D341Med (cell line): Measurements from ENCODE around the gene RGS19.

Experiments
- DNase-seq: peaks from one replicate; pipeline ENCODE4 v3.0.0; 2012; ENCODE audit warnings: low spot score

RGS19 gene

GRCh38 chr20:64077094-64077493 lies 2.2 kb downstream of the RGS19 start:
- no peak for DNase-seq

GRCh38 chr20:64076061-64076997 lies 3.0 kb downstream of the RGS19 start:
- no peak for DNase-seq

DNA sequence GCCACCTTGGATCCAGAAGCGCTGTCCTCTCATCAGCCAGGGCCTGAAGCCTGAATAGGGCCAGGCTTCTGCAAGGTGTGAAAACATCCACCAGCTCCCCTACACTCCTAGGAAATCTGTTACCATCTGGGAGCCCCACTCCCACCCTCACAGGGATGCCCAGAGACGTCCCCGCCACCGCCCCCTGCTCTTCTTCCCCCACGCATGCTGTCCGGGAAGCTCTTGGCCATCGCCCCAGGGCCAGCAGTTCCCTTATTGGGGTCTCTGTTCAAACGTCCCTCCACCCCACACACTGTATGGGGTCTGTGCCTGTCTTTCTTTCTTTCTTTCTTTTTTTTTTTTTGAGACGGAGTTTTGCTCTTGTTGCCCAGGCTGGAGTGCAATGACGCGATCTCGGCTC lies 3.8 kb downstream of the RGS19 start:
- no peak for DNase-seq

DNA sequence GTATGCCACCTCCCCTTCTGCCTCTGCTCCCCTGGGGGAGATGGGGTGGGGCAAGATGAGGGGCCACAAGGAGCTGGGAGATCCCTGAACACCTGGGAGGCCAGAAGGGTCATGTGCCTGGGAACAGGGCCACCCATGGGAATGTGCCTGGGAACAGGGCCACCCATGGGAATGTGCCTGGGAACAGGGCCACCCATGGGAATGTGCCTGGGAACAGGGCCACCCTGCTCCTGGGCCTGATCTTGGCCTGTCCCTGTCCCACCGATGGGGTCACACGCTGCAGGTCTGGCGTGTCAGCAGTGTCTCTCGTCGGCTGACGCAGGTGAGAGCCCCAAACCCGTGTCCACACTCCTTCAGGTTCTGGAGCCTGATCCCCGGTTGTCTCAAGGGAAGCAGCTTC lies 4.4 kb downstream of the RGS19 start:
- no peak for DNase-seq

- no peak for DNase-seq
Observed at GRCh38 chr20:64074184-64074789, 5.0 kb downstream of the RGS19 start.

GRCh38 chr20:64073476-64074183 lies 5.7 kb downstream of the RGS19 start:
- no peak for DNase-seq

- no peak for DNase-seq
Observed at GRCh38 chr20:64072498-64073063, 6.7 kb downstream of the RGS19 start.

- no peak for DNase-seq
Observed at GRCh38 chr20:64071341-64072332, 7.7 kb downstream of the RGS19 start.

DNA sequence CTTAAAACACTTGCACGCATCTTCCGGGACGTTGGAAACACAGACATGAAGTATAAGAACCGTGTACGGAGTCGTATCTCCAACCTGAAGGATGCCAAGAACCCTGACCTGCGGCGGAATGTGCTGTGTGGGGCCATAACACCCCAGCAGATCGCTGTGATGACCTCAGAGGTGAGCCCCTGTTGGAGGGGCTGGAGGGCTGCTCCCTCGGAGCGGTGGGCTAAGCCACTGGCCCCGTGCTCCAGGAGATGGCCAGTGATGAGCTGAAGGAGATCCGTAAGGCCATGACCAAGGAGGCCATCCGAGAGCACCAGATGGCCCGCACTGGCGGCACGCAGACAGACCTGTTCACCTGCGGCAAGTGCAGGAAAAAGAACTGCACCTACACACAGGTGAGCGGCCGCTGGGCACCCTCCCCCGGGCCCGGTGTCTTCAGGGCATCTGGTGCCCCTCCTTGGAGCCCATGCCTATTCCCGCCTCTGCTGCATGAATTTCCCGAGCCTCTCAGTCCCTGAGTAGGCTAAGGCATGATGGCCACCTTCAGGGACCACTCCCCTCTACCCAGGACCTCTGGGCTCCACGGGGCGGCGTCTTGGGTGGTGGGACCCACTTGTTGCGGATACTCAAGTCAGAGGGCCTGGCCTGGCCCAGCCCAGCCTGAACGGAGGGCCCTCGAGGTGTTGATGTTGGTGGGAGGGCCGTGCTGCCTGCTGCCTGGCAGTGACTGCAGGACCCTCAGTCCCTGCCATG lies 8.9 kb downstream of the RGS19 start:
- DNase-seq: no peak

DNA sequence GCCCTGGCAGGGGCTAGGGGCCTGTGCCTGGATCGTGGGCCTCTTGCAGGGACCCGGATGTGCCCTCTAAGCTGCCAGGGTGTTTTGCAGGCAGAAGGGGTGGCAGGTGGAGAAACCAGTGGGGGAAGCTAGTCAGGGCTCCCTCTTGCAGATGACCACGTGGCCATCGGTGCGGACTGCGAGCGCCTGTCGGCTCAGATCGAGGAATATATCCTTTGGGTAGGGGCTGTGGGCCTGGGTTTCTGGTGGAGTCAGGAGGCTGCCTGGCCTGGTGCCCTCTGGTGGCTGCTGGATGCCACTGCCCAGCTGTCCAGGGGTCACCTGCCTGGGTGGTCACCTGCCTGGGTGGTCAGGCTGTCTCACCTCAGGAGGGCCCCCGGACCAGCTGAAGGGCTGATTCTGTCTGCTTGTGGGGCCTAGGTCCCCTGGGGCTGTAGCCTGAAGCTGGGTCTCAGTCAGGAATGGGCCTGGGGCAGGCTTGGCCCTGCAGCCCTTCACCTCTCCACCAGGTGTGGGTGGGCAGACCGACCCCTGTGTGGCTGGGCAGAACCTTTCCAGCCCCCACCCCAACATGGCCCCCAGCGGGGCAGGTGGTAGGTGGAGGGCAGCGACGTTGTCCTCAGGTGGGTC lies 9.6 kb downstream of the RGS19 start:
- peak; percentile 72 for DNase-seq

GRCh38 chr20:64069209-64069613 lies 10.1 kb downstream of the RGS19 start:
- DNase-seq: no peak

DNA sequence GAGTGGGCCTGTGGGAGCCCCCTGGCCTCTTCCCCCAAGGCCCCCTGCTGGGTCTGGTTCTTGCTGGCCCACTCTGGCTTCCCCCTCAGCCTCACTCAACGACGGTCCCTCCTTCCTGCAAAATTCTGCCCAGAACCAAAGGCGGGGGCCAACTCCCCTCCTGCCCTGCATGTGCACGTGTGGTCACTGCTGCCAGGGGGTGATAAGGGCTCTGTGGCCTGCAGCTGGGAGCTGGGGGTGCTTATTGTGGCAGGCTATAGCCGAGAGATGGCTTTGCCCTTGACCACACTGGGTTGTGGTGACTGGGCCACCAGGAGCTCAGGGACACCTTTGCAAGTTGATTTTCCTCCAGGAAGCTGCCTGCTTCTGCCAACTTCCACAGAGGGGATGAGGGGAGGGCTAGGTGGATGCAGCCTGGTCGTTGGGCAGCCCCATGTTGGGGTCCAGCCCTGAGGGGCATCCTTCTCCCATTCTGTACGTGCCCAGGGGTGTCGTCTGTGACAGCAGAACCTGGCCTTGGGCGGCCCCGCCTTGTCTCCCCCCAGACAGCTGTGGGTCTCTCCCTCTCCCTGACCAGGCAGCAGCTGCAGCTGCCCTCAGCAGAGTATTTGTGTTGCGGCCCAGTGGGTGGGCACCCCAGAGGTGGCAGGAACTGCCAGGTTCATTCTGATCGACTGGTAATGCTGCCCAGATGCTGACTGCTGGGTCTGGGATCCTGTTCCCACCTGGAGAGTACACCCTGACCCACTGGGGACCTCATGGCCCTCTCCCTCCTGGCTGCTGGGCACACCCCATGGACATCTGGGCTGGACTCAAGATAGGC lies 10.7 kb downstream of the RGS19 start:
- DNase-seq: no peak

DNA sequence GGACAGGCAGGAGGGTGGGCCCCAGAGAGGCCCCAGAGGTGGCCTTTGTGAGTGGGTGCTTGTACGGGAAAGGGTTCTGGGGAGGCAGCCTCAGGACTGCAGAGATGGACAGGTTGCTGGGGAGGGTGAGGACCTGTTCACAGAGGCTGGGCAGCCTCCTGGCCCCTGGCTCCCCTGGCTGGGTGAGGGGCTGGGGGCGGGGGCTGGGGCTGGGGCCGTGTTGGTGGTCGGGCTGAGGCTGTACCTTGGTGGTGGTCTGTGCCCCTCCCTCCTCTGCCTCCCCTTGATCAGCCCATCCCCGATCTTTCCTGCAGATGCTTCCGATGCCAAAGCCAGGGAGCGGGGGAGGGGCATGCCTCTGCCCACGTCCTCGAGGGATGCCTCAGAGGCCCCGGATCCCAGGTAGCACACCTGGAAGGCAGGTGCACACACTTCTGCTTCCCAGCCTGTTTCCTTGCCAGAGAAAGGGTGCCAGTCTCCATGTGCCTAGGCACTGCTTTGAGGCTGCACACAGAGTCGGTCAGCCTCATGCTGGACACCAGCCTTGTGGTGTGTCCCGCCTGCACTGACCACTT lies 11.5 kb downstream of the RGS19 start:
- DNase-seq: no peak

DNA sequence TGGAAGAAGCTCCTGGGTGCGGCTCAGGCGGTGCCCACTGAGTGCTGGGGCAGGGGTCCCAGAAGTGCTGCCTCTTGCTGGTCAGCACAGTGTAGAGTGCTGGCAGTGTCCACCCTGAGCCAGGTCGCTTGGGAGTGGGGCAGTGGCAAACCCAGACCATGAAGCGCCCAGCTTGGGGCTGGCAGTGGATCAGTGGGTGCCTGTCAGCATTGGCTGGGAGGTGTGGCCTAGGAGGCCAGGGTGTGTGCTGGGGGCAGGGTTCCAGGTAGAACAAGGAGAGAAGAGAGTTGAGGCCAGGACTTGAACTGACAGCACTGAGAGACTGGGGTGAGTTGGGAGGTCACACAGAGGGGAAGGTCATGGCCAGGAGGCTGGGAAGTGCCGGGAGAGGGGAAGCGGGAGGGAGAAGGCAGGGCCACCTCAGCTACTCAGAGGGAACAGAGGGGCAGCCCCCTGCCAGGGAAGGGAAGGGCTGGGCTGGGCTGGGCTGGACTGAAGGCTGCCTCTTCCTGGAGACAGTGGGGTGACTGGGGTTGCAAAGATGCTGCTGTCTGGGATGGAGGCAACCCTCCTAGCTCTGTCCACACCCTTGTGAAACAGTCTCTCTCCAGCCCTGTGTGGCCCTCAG lies 12.2 kb downstream of the RGS19 start:
- DNase-seq: no peak

GRCh38 chr20:64065974-64066343 lies 13.4 kb downstream of the RGS19 start:
- DNase-seq: no peak

- no peak for DNase-seq
Observed at GRCh38 chr20:64065062-64065973, 14.0 kb downstream of the RGS19 start.

DNA sequence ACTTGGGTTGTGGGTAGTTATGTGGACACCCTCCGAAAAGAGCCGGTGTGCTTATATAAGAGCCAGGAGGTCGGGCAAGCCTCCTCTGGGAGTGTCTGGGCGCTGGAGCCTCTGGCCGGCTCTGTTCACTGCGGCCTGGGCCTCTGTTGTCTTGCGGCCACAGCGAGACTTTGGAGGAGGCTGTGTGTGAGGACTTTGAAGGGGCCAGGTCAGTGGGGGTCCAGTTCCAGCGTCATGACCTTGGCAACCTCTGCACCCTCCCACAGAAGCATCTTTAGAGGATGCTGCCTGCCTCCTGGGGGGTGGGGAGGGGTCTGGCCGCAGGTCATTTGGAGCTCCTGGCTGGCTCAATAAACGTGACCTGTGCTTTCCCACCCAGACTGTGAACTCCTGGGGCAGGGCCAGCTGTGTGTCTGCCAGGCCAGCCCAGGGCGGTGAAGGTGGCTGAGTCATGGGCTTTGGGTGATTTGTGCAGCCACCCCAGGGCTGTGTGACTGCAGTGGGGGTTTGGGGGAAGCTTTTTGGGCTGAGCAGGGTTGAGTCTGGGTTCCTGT lies 15.1 kb downstream of the RGS19 start:
- DNase-seq: no peak
